ENCODE data around the gene PCYT1B. TPM values are rescaled to one million over a fixed set of nuclear protein-coding genes. Genes with fewer than 3 reads are reported as not detected.

PCYT1B gene
- total RNA-seq, 1 donor = 1.1 TPM

DNA sequence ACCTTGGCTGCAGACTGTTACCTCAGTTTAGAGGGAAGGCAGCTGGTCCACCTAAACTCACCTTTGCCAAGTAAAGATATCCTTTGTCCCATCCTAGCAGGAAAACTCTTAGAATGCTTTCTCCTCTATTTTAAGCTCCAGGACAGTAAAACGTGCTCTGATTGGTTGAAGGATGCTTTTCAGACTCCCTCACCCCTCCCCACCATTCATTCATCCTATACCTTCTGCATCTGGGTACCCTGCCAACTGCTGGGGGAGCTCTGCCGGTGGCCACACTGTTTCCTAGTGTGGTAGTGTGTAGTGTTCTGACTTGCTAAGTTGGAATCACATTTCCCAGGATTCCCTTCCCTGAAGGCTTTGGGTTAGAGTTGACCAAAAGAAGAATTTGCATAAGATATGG is 26.3 kb upstream of the PCYT1B start:
- no peak overlapping the region for H3K27ac ChIP-seq (ENCODE audit: low read depth, low read length)
- H3K4me2 ChIP-seq (ENCODE audit: insufficient read depth, low read length) = no peak overlapping the region
- no peaks in the 10 kb centered on the region for H3K9me3 ChIP-seq (ENCODE audit: low read depth, low read length)
- H2AFZ ChIP-seq (ENCODE audit: low read length) = no peak overlapping the region
- H3K36me3 ChIP-seq (ENCODE audit: insufficient read depth, low read length) = no peaks in the 10 kb centered on the region
- TF ChIP-seq, protein P1, sequence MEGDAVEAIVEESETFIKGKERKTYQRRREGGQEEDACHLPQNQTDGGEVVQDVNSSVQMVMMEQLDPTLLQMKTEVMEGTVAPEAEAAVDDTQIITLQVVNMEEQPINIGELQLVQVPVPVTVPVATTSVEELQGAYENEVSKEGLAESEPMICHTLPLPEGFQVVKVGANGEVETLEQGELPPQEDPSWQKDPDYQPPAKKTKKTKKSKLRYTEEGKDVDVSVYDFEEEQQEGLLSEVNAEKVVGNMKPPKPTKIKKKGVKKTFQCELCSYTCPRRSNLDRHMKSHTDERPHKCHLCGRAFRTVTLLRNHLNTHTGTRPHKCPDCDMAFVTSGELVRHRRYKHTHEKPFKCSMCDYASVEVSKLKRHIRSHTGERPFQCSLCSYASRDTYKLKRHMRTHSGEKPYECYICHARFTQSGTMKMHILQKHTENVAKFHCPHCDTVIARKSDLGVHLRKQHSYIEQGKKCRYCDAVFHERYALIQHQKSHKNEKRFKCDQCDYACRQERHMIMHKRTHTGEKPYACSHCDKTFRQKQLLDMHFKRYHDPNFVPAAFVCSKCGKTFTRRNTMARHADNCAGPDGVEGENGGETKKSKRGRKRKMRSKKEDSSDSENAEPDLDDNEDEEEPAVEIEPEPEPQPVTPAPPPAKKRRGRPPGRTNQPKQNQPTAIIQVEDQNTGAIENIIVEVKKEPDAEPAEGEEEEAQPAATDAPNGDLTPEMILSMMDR (IDR thresholded peaks at IDR 0.05; ENCODE audit: extremely low read depth, low read depth, low read length) = no peak
- no peak for DNase-seq (ENCODE audit: insufficient read length, low spot score, missing footprints)
- no peaks in the 10 kb centered on the region for H3K27me3 ChIP-seq (ENCODE audit: insufficient read depth, low read length)
- H4K20me1 ChIP-seq (ENCODE audit: insufficient read depth, low read length) = no peaks in the 10 kb centered on the region
- no peak overlapping the region for H3K4me3 ChIP-seq (ENCODE audit: insufficient read depth, low read length)
- no peaks in the 10 kb centered on the region for H3K79me2 ChIP-seq (ENCODE audit: insufficient read depth, low read length)
- no peaks in the 10 kb centered on the region for H3K4me1 ChIP-seq (ENCODE audit: insufficient read depth, low read length)

GRCh38 chrX:24672701-24673190 is 25.6 kb upstream of the PCYT1B start:
- Histone ChIP-seq H3K4me2 (ENCODE audit: insufficient read depth, low read length) (no peak overlapping the region), H3K27me3 (ENCODE audit: insufficient read depth, low read length) (no peaks in the 10 kb centered on the region), H4K20me1 (ENCODE audit: insufficient read depth, low read length) (no peaks in the 10 kb centered on the region), H3K79me2 (ENCODE audit: insufficient read depth, low read length) (no peaks in the 10 kb centered on the region), H2AFZ (ENCODE audit: low read length) (no peak overlapping the region), H3K27ac (ENCODE audit: low read depth, low read length) (no peak overlapping the region), H3K4me3 (ENCODE audit: insufficient read depth, low read length) (no peak overlapping the region), H3K36me3 (ENCODE audit: insufficient read depth, low read length) (no peaks in the 10 kb centered on the region), H3K4me1 (ENCODE audit: insufficient read depth, low read length) (no peaks in the 10 kb centered on the region), H3K9me3 (ENCODE audit: low read depth, low read length) (no peaks in the 10 kb centered on the region)
- no peak for DNase-seq (ENCODE audit: insufficient read length, low spot score, missing footprints)
- TF ChIP-seq, protein P1 (IDR thresholded peaks at IDR 0.05; ENCODE audit: extremely low read depth, low read depth, low read length) = no peak

DNA sequence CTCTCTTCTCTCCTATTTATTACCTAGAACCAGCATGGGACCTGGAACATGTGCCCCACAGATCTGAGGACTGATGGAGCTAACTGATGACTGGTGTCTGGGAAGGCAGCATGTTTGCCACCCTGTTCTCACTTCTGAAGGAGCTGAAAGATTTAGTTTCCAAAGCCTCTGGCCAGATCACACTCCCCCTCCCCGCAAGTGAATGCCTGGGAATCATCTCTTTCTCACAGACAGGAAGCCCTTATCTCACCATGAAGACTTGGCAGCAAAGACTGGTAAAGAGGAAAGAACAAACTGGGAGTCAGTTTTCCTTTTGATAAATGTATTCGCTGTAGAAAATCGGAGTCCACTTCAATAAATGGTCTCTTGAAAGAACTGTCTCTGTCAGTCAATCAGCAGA is 21.0 kb upstream of the PCYT1B start:
- Histone ChIP-seq H3K4me2 (ENCODE audit: insufficient read depth, low read length) (no peak overlapping the region), H2AFZ (ENCODE audit: low read length) (no peak overlapping the region), H3K27ac (ENCODE audit: low read depth, low read length) (no peak overlapping the region), H3K36me3 (ENCODE audit: insufficient read depth, low read length) (no peaks in the 10 kb centered on the region), H3K4me1 (ENCODE audit: insufficient read depth, low read length) (no peaks in the 10 kb centered on the region), H4K20me1 (ENCODE audit: insufficient read depth, low read length) (no peaks in the 10 kb centered on the region), H3K27me3 (ENCODE audit: insufficient read depth, low read length) (no peaks in the 10 kb centered on the region), H3K9me3 (ENCODE audit: low read depth, low read length) (no peaks in the 10 kb centered on the region), H3K4me3 (ENCODE audit: insufficient read depth, low read length) (no peak overlapping the region), H3K79me2 (ENCODE audit: insufficient read depth, low read length) (no peaks in the 10 kb centered on the region)
- no peak for DNase-seq (ENCODE audit: insufficient read length, low spot score, missing footprints)
- TF ChIP-seq, protein P1 (IDR thresholded peaks at IDR 0.05; ENCODE audit: extremely low read depth, low read depth, low read length) = no peak

- Histone ChIP-seq H3K79me2 (ENCODE audit: insufficient read depth, low read length) (no peaks in the 10 kb centered on the region), H3K4me1 (ENCODE audit: insufficient read depth, low read length) (no peaks in the 10 kb centered on the region), H2AFZ (ENCODE audit: low read length) (no peak overlapping the region), H3K4me2 (ENCODE audit: insufficient read depth, low read length) (no peak overlapping the region), H4K20me1 (ENCODE audit: insufficient read depth, low read length) (no peaks in the 10 kb centered on the region), H3K36me3 (ENCODE audit: insufficient read depth, low read length) (no peaks in the 10 kb centered on the region), H3K27ac (ENCODE audit: low read depth, low read length) (no peak overlapping the region), H3K9me3 (ENCODE audit: low read depth, low read length) (no peaks in the 10 kb centered on the region), H3K4me3 (ENCODE audit: insufficient read depth, low read length) (no peak overlapping the region), H3K27me3 (ENCODE audit: insufficient read depth, low read length) (peaks cover 2% of the 10 kb centered on the region)
- no peak for DNase-seq (ENCODE audit: insufficient read length, low spot score, missing footprints)
- TF ChIP-seq, protein P1 (IDR thresholded peaks at IDR 0.05; ENCODE audit: extremely low read depth, low read depth, low read length) = no peak
These were observed 15.2 kb upstream of the PCYT1B start for GRCh38 chrX:24662352-24662751.
